Prostate gland (tissue), 2 donors: ENCODE results near the gene GOLGA6L7. TPM values are rescaled to one million over a fixed set of nuclear protein-coding genes. Genes with fewer than 3 reads are reported as not detected.
"Not testable (repeated sequence)": the region's sequence is repeated elsewhere in the genome, so short reads cannot be mapped to it uniquely, and the experiment has no call there.

Source experiments
- DNase-seq: peaks from one replicate; pipeline ENCODE4 v3.0.0-alpha.2; 2019; ENCODE audit warnings: low spot score
- H3K27ac ChIP-seq, 2 donors: fragments of 200-600 bp; sonication (generic); 2 replicates each; pipeline ENCODE4 v1.5.1; 2017 to 2019
- H3K27me3 ChIP-seq: fragments of 200-600 bp; sonication (generic); replicated peaks from 2 replicates; pipeline ENCODE4 v1.5.1; 2019; ENCODE audit not compliant: insufficient read depth
- H3K36me3 ChIP-seq, 2 donors: fragments of 200-600 bp; sonication (generic); 1 replicate in 1 of 2; 2 replicates in 1 of 2; pipeline versions ENCODE4 v1.5.1 to v1.8.1; 2017 to 2019
- H3K4me1 ChIP-seq: fragments of 200-600 bp; sonication (generic); replicated peaks from 2 replicates; pipeline ENCODE4 v1.5.1; 2019
- H3K4me3 ChIP-seq, 2 donors: fragments of 200-600 bp; sonication (generic); 2 replicates each; pipeline ENCODE4 v1.5.1; 2017 to 2019
- H3K9me3 ChIP-seq: fragments of 200-600 bp; sonication (generic); 2 replicates; pipeline ENCODE4 v1.5.1; 2017
- CTCF ChIP-seq, 4 experiments: fragments of 200-600 bp in 2 of 4; fragments of 450-650 bp in 2 of 4; sonication (generic) in 2 of 4; IDR thresholded peaks; 1 replicate in 3 of 4; 2 replicates in 1 of 4; pipeline ENCODE4 v1.5.1; 2016 to 2019; ENCODE audit warnings: antibody characterized with exemption in 4 of 4, mild to moderate bottlenecking in 2 of 4, moderate library complexity in 2 of 4
- POLR2A ChIP-seq: fragments of 450-650 bp; IDR thresholded peaks from one replicate; pipeline ENCODE4 v1.6.1; 2016; ENCODE audit warnings: antibody characterized with exemption, mild to moderate bottlenecking
- POLR2AphosphoS5 ChIP-seq: sonication (generic); formaldehyde crosslinking; IDR thresholded peaks from one replicate; pipeline ENCODE4 v1.6.1; 2017; ENCODE audit warnings: antibody characterized with exemption
- WGBS: methylation state at CpG from one replicate; pipeline ENCODE4 v1.1.5; 2018; 5-methylcytosine and 5-hydroxymethylcytosine counted together
- intact Hi-C: fragments of 100-400 bp; cut with DNase I; formaldehyde crosslinking; loops from one replicate; pipeline ENCODE4 v1.14.2; 2022
- total RNA-seq, 2 donors: library from RNA; depleted of rRNA; stranded (reverse); fragments of >200 nt; gene quantifications; one replicate each; pipeline ENCODE4 v1.1.0, GENCODE V29; 2016

The GOLGA6L7 gene
- total RNA-seq, 2 donors from 2014 or later, result 2.7 TPM; not detected in 1

DNA sequence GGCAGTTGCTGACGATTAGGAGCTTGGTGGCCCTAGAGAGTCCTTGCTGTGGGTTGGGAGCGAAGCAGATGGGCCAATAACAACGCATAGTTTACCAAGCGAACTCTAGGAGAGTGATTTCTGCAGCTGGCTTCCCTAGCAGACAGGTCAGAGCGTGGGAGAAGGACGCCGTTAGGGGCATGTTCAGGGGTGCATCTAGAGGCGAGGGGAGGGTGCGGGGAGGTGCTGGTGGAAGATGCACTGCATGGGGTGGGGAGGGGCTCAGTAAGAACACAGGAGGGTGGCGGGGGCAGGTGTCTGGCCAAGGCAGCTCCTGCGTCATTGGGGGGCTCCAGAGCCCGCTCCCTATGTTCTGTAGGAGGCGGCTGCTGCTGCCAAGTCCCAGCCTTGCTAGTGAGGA lies 46.2 kb upstream of the GOLGA6L7 start:
- intact Hi-C loops, result no loop called here

DNA sequence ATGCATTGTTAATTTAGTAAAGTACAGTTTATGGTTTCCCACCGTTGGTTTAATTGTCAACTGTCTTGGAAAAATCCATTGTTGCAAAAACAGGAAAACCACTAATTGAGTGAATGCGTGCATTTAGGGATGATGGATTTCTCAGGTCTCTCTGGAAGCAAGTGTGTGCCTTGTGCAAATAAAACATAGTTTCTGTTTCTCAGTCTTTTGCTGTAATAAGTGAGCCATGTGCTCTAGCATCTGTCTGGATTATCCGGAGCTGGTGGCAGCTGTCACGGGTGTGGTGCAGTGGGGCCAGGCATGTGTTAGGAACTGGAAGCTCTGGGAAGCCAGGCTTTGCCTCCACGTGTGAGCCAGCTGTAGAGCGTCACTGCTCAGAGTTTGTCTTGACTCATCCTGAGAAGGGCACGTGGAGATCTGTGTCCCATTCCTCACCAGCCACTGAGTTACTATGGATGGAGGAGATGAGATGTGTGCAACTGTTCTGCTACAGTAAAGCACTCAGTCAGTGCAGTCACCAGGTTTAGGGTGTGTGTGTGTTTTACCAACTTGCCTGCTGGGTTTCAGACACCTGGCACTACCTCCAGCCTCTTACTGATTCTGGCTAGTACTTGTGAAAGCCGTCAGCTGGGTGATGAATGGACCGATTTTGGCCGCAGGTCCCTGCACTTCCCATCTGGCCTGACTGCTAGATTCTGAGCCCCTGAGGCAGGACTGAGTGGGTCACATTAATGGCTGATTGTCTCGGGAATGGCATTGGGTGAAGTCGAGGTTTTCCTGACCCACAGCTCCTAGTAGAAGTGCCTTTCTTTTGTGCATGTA lies 44.6 kb upstream of the GOLGA6L7 start:
- Histone ChIP-seq H3K36me3 (no peaks in the 10 kb centered on the region), H3K27ac (no peak overlapping the region), H3K4me3 (no peak overlapping the region), H3K9me3 (no peaks in the 10 kb centered on the region), H3K4me1 (no peaks in the 10 kb centered on the region), H3K27me3 (no peaks in the 10 kb centered on the region)
- WGBS, result 33% methylated on average over 11 of the region's 12 CpGs
- TF ChIP-seq CTCF (IDR thresholded peaks at IDR 0.05) (no peak), POLR2AphosphoS5 (no peak), POLR2A (no peak)
- intact Hi-C loops, result no loop called here
- no peak for DNase-seq

More for the DNA sequence above, 46.2 kb upstream of the GOLGA6L7 start:
- H3K9me3 ChIP-seq, result no peaks in the 10 kb centered on the region
- TF ChIP-seq POLR2AphosphoS5, result no peak
- TF ChIP-seq POLR2A, result no peak
- TF ChIP-seq CTCF (IDR thresholded peaks at IDR 0.05), result no peak
- no peak overlapping the region for H3K4me3 ChIP-seq
- H3K4me1 ChIP-seq, result no peaks in the 10 kb centered on the region
- H3K27me3 ChIP-seq, result no peaks in the 10 kb centered on the region
- H3K27ac ChIP-seq, result no peak overlapping the region
- WGBS, result 95% methylated on average over 13 of the region's 13 CpGs
- H3K36me3 ChIP-seq, result no peaks in the 10 kb centered on the region
- no peak for DNase-seq

- no peaks in the 10 kb centered on the region for H3K36me3 ChIP-seq
- no peak for TF ChIP-seq POLR2AphosphoS5
- TF ChIP-seq POLR2A, result no peak
- no peak for TF ChIP-seq CTCF (IDR thresholded peaks at IDR 0.05)
- no peaks in the 10 kb centered on the region for H3K4me1 ChIP-seq
- intact Hi-C loops, result no loop called here
- H3K27ac ChIP-seq, result no peak overlapping the region
- no peaks in the 10 kb centered on the region for H3K27me3 ChIP-seq
- no peaks in the 10 kb centered on the region for H3K9me3 ChIP-seq
- DNase-seq, result no peak
- H3K4me3 ChIP-seq, result no peak overlapping the region
- 94% methylated on average over 6 of the region's 6 CpGs for WGBS
Measured at GRCh38 chr15:28891588-28891987, 43.1 kb upstream of the GOLGA6L7 start.

- intact Hi-C loops, result no loop called here
- no peak for DNase-seq
- Histone ChIP-seq H3K4me3 (no peak overlapping the region), H3K4me1 (no peaks in the 10 kb centered on the region), H3K9me3 (no peaks in the 10 kb centered on the region), H3K27ac (no peak overlapping the region), H3K27me3 (no peaks in the 10 kb centered on the region), H3K36me3 (no peaks in the 10 kb centered on the region)
- 83% methylated on average over 15 of the region's 15 CpGs for WGBS
- TF ChIP-seq CTCF (IDR thresholded peaks at IDR 0.05) (no peak), POLR2AphosphoS5 (no peak), POLR2A (no peak)
Measured at GRCh38 chr15:28890711-28891495, 42.5 kb upstream of the GOLGA6L7 start.

GRCh38 chr15:28890291-28890690 lies 41.8 kb upstream of the GOLGA6L7 start:
- 81% methylated on average over 4 of the region's 4 CpGs for WGBS
- not testable (repeated sequence) for H3K4me1 ChIP-seq

DNA sequence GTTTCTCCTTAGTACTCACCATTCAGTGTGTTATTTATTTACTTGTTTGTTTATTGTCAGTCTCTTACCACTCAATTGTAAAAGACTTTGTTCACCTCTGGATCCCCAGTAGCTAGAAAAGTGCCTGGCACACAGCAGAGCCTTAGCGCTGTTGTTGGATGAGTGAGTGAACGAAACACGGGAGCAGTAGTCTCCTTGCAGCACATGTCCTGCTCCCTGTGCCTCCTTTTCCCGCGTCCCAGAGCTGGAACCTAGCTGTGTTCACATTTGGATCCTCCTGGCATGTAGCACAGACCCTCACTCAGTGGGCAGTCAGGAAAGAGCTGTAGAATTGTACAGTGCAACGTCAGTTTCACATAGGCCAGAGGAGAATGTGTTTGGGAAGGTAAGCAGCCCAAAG lies 41.4 kb upstream of the GOLGA6L7 start:
- H3K9me3 ChIP-seq, H3K27ac ChIP-seq, H3K27me3 ChIP-seq, H3K4me1 ChIP-seq, H3K4me3 ChIP-seq, DNase-seq, H3K36me3 ChIP-seq, intact Hi-C loops: not testable (repeated sequence)
- WGBS, result 93% methylated on average over 6 of the region's 6 CpGs

More at GRCh38 chr15:28890291-28890690, 41.8 kb upstream of the GOLGA6L7 start:
- intact Hi-C loops, DNase-seq, H3K27ac ChIP-seq, H3K27me3 ChIP-seq, H3K4me3 ChIP-seq, H3K9me3 ChIP-seq, H3K36me3 ChIP-seq: not testable (repeated sequence)
